Stimulated activated CD8-positive, alpha-beta memory T cell treated with anti-CD3 and anti-CD28 coated beads, Interleukin-7, amount 100 ng/mL, for 1 hour (primary cell): Measurements from ENCODE around the gene AFDN.
"Not testable (repeated sequence)": the region's sequence is repeated elsewhere in the genome, so short reads cannot be mapped to it uniquely, and the experiment has no call there.

Experiments
- DNase-seq, 2 donors: peaks; one replicate each; pipeline ENCODE4 v3.0.0-alpha.2; 2020; ENCODE audit warnings: low read depth in 2 of 2

Gene AFDN

DNA sequence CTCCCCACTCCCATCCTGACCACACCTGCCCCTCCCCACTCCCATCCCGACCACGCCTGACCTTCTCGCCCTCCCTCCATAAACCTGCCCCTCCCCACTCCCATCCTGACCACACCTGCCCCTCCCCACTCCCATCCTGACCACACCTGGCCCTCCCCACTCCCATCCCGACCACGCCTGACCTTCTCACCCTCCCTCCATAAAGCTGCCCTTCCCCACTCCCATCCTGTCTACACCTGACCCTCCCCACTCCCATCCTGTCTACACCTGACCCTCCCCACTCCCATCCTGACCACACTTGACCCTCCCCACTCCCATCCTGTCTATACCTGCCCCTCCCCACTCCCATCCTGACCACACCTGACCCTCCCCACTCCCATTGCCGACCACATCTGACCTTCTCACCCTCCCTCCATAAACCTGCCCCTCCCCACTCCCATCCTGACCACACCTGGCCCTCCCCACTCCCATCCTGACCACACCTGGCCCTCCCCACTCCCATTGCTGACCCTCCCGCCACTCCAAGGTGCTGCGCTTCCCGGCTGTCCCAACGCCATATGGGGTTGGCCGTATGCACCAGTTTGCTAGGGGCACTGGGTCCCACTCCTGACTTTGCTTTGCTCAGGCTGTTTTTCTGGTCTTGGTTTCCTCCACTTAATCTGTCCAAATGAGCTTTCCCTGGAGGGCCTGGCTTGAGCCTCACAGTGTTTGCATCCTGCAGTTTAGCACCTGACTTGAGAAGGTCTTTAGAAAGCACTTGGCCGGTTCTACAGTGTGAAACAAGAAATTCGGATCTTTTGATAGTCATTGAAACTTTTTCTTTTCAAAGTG is 173.7 kb downstream of the AFDN start:
- DNase-seq = no peak

DNA sequence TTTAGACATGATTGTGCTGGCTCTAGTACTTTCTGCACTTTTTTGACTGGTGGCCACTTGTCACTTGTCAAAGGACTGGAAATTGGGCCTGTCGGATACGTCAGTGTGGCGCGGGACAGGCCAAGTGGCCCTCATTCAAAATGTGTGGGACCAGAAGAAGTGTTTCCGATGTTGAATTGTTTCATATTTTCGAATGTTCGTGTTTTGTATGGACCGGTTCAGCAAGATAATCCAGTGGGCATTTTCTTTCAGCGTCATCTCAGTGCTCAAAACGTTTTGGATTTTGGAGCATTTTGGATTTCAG is 174.3 kb downstream of the AFDN start:
- no peak for DNase-seq

DNA sequence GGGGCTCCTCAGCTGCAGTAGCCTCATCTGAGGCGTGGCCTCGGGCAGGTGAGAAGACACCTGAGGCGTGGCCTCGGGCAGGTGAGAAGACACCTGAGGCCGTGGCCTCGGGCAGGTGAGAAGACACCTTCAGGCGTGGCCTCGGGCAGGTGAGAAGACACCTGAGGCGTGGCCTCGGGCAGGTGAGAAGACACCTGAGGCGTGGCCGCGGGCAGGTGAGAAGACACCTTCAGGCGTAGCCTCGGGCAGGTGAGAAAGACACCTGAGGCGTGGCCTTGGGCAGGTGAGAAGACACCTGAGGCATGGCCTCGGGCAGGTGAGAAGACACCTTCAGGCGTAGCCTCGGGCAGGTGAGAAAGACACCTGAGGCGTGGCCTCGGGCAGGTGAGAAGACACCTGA is 174.8 kb downstream of the AFDN start:
- not testable (repeated sequence) for DNase-seq

DNA sequence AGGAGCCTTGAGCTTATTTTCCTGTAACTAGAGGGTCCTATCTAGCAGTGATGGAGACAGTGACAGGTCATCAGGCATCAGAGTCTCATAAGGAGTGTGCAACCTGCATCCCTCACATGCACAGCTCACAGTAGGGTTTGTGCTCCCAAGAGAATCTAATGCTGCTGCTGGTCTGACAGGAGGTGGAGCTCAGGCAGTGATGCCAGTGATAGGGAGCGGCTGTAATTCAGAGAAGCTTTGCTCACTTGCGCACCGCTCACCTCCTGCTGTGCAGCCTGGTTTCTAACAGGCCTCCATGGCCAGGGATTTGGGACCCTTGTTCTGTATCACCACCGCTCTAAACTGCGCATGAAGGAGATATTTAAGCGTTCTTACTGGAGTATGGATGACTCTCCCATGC is 176.1 kb downstream of the AFDN start:
- DNase-seq = no peak

DNA sequence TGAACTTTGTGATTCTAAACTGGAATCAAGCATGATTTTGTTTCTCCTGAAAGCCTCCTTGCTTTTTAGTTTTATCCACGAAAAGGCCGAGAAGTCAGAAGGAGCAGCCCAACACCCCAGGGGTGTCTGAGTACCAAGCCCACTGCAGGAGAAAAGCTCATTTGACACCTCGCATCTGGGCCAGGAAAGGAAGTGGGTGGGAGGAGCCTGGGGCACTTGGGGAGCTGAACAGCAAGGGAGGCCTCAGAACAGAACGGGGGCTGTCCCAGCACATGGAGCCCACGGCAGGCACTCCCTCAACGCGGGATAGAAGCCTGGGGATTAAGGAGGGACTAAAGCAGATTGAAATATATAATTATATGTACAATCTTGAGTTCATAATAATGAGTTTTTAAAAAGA is 177.3 kb downstream of the AFDN start:
- no peak for DNase-seq

DNA sequence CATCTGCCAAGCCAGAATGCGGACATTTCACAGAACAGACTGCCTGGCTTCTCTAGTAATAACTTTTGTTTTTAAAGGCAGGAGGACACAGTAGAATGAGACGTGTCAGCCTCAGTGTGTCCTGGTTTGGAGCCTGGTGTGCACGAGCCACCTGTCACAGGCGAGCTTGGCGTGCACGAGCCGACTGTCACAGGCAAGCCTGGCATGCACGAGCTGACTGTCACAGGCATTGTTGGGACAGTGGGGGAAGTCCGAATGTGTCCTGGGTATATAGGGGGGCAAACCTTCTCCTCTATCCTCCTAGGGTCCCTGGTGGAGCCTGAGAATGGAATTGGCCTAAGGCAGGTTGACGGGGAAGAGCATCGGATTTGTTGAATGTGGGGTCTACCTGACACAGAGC is 178.2 kb downstream of the AFDN start:
- no peak for DNase-seq

DNA sequence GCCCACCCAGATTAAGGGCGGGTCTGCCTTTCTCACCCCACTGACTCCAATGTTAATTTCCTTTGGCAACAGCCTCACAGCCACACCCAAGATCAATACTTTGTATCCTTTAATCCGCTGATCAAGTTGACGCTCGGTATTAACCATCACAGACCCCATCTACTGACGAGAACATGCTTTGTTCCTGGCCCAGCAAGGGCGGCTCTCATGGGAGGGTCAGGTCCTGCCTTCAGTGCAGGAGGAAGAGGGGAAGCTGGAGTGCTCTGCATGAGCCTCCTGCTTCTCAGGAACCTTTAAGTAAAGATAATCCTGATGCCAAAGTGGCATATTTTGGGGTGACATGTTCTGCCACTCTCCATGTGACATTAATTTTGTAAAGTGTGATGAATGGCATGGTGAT is 179.1 kb downstream of the AFDN start:
- no peak for DNase-seq

DNA sequence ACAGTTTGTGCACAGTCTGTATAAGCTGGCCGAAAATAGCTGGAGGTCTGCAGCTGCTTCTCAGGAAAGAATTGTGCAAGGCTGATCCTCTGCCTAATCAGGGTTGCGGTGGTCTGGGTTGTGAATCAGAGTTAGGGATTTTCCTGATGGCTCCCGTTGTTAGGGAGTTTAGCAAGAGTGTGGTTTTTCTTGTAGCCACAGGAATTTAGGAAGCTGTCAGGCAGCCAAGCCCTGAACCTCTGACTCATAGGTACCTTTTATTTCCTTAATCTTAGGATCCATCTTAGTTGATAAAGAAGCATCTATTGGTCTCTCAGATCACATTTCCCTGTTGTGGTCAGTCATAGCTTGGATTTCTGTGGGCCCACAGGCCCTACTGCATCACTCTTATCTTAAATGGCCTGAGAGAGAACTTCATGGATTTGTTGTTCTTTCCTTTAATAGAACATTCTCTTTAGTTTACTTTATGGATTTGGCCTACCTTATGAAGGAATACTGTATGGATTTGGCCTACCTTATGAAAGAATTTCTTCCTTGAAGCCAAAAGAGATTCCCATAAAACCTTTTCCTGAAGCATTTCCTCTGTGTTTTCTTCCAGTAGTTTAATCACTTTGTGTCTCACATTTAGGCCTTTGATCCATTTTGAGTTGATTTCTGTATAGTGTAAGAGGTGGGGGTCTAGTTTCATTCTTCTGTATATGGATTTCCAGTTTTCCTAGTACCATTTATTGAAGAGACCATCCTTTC is 181.1 kb downstream of the AFDN start:
- no peak for DNase-seq

DNA sequence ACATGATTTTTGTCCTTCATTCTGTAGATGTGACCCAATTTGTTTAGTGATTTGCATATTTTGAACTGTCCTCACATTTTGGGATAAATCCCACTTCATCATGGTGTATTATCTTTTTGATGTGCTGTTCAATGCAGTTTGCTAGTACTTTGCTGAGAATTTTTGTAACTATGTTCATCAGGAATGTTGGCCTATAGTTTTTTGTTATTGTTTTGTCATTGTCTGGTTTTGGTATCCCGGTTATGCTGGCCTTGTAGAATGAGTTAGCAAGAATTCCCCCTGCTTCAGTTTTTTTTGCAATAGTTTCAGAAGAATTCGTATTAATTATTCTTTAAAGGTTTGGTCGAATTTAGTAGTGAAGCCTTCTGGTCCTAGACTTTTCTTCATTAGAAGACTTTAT is 182.6 kb downstream of the AFDN start:
- no peak for DNase-seq

DNA sequence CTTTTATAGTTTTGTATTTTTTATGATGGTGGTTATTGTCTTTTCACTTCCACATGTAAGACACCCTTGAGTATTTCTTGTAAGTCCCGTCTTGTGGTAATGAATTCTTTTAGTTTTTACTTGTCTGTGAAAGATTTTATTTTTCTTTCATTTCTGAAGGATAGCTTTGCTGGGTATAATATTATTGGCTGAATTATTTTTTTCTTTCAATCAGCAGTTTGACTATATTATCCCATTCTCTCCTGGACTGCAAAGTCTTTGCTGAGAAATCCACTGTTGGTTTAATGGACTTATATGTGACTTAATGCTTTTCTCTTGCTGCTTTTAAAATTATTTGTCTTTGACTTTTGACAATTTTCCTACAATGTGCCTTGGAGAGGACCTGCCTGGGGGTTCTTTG is 184.6 kb downstream of the AFDN start:
- DNase-seq = no peak

DNA sequence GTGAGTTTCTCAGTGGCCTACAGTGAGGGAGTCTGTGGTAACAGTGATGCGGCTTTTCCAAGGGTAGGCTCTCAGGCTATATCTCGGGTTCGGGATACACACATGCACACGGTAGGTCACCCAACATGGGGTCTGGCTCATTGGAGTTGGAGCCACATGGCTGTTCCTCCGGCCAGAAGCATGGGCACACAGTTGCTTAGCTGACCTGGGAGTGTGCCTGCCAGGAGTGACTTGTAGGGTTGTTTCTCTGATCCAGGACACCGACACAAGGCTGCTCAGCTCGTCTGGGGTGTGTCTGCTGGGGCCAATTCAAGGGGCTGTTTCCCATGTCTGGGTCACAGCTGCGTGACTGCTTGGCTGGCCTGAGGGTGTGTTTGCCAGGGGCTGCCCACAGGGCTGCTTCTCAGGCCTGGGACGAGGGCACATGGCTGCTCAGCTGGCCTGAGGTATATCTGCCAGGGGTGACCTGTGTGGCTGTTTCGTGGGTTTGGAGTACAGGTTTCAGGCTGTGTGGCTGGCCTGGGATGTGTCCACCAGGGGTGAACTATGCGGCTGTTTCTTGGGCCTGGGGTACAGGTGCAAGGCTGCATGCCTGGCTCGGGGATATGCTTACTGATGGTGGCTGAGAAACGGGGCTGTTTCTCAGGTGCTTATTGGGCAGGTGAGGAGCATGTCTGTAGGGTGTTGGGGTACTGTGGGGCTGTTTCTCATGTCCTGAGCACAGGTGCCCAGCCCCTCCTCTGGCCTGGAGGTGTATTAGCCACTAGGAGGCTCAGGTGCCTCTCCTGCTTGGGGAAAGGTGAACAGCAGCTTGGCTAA is 185.9 kb downstream of the AFDN start:
- DNase-seq = no peak

DNA sequence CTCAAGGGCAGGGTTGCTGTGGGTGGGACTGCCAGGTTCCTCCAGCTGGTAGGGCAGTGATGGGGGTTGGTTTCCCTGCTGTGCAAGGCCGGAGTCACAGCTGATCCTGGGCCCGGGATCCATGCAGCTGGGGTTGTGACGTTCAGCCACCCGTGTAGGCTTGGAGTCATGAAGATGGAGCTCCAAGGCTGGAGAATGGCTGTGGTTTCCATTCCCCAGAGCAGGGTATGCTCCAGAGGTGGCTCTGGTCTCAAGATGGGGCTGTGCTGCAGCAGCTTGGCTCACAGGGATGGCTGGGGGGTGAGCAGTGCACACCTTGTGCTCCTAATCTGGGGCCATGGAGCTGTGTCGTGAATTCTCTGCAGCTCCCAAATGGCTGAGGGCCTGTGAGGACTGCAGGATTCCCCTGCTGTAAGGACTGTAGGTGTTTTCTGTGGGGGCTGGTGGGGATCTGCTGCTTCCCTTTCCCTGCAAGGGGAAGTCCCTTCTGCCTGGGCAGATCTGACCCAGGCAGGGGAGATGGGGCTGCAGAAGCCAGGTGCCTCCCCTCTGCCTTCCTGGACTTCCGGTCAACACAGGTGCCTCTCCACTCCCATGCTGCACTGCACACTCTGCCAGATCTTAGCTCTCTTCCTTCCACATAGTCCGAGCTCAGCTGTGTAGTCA is 186.7 kb downstream of the AFDN start:
- no peak for DNase-seq

DNA sequence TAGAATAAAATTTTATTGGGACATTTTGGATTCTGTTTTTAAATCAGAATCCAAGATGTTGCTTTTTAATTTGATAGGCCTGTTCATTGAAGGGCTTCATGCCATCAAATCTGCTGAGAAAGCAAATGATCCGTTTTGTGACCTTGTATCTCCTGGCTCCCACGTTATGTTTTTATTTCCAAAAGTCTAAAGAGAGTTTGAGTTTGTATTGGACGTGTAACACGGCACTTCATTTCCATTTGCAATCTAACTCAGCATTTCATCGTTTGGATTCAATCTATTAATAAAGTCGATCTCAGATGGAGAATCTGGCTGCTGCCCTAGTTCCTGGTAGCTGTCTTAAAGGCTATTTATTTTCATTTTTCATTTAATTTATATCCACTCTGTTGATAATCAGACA is 187.7 kb downstream of the AFDN start:
- DNase-seq = no peak

DNA sequence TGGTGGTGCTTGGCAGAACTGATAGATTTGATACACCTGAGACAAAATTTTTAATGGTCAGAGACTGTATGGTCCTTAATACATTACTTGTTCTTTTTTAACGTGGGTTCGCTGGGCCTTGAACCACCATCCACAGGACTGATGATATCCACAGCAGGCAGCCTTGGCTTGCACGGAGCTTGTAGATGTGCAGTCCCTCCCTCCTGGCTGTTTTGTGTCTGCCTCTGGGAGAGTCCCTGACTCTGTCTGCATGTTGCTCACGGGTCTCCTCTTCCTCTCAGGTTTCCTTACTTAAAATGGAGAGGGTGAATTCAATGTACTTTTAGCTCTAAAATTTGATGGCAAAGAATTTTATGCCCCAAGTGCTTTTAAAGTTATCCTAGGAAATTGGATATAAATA is 188.3 kb downstream of the AFDN start:
- no peak for DNase-seq

DNA sequence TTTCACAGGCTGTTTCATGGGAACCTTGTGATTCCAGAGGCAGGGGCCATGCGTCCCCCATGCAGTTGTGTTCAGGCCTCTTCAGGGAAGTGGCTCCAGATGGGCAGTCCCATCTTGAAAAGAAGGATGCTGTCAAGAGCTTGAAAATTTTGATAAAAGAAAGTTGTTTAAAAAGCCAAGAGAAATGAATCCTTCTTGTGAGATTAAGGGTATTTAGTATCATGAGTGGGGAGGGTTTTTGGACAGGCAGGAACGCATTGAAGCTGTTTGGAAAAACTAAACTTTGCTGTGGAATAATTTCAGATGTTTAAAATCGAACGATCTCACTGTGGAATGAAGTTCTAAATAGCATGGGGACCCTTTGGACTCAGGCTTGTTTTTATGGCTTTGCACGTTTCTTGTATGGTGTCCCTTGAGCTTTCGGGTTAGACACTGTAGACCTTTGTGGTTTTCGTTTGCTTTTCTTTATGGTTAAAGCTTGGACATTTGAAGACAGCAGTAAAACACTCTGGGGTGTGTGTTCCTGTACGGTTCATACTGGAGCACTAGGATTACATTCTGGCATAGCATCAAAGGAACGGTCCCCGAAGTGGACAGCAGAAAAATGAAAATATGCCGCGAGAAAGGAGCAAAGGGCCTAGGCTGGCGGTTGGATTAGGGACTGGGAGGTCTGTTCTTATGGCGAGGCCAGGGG is 188.9 kb downstream of the AFDN start:
- DNase-seq = no peak

DNA sequence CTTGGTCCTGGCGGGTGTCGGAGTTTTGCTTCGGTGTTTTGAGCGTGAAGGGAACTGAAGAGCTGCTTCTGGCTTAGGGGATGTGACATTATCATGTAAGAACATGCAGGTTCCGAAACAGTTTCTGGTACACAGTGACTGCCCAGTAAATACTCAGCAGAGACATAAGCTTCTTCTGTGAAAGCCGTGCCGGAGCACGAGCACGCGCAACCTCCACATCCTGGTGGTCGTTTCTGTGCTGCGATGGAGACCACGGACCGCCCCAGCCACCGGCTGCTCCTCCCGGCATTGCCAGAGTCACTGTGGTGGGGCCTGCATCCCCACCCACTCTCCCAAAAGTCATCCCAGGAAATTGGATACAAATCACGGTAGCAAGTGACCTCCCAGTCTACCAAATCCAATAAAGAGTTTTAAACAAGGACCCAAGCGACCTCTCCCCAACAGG is 189.5 kb downstream of the AFDN start:
- DNase-seq = no peak

DNA sequence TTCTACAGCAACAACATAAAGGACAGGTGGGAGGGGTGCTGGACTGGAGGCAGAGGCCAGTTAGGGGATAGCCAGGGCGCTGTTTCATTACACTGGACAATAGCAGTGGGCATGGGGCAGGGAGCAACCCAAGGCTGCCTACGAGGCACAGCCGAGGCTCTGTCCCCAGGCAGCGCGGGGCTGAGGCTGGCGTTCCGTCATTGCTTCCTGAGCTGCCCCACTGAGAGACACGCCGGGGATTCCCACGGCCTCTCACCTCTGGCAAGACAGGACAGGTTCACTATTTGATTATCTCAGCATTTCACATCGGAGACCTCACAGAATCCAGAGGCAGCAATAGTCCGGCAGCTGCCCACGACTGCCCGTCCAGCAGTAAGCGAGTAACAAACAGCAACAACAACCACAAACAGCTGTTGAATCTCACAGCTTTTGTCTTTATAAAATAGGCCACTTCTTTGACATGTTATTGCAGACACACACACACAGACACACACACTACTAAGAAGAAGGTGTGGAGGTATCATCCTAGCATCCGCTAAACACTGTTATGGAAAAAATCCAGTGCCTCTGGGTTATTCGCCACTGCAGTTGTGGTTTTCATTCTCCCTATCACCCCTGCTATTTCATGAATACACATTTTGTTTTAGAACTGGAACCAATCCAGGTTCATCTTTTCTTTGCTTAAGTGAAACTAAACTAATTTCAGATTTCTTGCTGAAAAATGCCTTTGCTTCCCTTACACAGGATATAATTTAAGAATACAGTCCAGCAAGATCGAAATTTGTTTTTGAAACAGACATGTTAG is 190.2 kb downstream of the AFDN start:
- DNase-seq = no peak

DNA sequence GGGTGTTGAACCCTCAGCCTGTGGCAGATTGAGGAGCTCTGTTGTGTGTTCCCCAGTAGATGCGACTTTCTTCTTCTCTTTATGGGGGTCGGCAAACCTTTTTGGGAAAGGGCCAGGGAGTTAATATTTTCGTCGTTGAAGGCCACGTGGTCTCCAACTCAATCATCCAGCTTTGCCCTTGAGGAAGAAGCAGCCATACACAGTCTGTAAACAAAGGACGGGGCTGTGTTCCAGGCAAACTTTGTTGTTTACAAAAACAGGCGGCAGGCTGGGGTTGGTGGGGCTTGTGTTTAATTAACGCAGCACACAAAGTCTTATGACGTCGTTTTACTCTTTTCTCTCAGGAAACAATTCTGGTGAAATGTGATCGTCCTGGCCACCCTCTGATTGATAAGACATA is 190.9 kb downstream of the AFDN start:
- no peak for DNase-seq

DNA sequence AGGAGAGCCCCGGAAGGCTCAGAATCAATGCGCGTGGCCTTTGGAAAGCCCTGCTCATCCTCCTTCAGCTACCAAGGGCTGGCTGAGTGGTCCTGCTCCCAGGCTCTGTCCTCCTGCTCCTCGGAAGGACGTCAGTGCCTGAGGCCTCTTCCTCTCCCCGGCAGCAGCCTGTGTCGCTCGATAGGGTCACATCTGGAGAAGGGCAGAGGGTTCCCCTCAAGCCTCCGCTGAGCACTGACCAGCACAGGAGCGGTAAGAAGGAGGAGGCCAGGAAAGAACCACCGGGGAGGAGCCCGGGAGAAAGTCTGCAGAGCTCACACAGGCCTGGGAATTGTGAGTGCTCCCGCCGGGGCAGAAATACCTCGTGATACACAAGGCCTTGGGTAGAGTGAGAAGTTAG is 192.0 kb downstream of the AFDN start:
- DNase-seq = no peak

DNA sequence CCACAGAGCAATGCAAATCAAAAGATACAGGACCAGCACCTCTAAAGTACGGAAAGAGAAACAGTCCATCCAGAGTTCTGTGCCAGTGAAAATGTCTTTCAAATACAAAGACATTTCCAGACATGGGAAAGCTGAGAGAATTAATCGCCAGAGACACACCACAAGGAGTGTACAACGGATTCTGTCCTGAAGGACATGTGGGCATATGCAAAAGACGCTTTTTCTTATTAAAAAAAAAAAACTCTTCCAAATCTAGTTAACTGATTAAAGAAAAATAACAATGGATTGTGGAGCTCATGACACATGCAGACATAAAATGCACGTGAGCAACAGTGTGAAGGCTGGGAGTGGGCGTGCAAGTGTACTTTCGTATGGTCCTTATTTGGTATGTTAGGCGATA is 193.5 kb downstream of the AFDN start:
- DNase-seq = no peak

DNA sequence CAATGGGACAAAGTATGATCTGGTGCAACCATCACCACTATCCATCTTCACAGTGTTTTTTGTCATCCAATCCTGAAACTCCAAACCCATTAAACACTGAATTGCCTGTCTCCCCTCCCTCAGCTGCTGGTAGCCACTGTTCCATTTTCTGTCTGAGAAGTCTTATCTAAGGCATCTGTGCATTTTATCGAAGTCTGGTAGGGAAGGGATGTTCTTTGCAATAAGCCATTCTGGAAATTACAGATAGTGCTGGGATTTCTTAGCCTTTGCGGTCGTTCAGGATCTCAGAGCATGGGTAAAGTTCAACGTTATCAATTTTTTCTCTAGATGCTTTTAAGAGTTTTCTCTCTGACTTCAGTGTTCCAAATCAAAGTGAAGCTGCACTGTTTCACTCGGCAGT is 194.9 kb downstream of the AFDN start:
- no peak for DNase-seq
